ENCODE results near the gene ENTPD1.
"Not testable (repeated sequence)": the region's sequence is repeated elsewhere in the genome, so short reads cannot be mapped to it uniquely, and the experiment has no call there.

The ENTPD1 gene

GRCh38 chr10:95756041-95756761 is at the start of gene ENTPD1:
Gene ENTPD1, plus strand, starts transcription at chr10:95756163. Its CDS starts 77 bp downstream, at chr10:95756240.
- no peak for TF ChIP-seq CTCF (conservative IDR thresholded peaks at IDR 0.05; ENCODE audit: control insufficient read depth, insufficient read depth, low read depth, low read length)
- DNase-seq (ENCODE audit: low read depth), result peak; percentile 8
- H3K4me3 ChIP-seq (ENCODE audit: control insufficient read depth, low read depth, low read length), result no peak within 1 kb of the TSS

- no peak for DNase-seq (ENCODE audit: low read depth)
- no peak overlapping the region for H3K4me3 ChIP-seq (ENCODE audit: control insufficient read depth, low read depth, low read length)
- no peak for TF ChIP-seq CTCF (conservative IDR thresholded peaks at IDR 0.05; ENCODE audit: control insufficient read depth, insufficient read depth, low read depth, low read length)
Measured at GRCh38 chr10:95706573-95706972, 49.4 kb upstream of the ENTPD1 start.

GRCh38 chr10:95706990-95707389 is 49.0 kb upstream of the ENTPD1 start:
- no peak for TF ChIP-seq CTCF (conservative IDR thresholded peaks at IDR 0.05; ENCODE audit: control insufficient read depth, insufficient read depth, low read depth, low read length)
- no peak overlapping the region for H3K4me3 ChIP-seq (ENCODE audit: control insufficient read depth, low read depth, low read length)
- no peak for DNase-seq (ENCODE audit: low read depth)

GRCh38 chr10:95711492-95711891 is 44.5 kb upstream of the ENTPD1 start:
- no peak for DNase-seq (ENCODE audit: low read depth)
- no peak overlapping the region for H3K4me3 ChIP-seq (ENCODE audit: control insufficient read depth, low read depth, low read length)
- no peak for TF ChIP-seq CTCF (conservative IDR thresholded peaks at IDR 0.05; ENCODE audit: control insufficient read depth, insufficient read depth, low read depth, low read length)

GRCh38 chr10:95716466-95716865 is 39.5 kb upstream of the ENTPD1 start:
- H3K4me3 ChIP-seq (ENCODE audit: control insufficient read depth, low read depth, low read length), result no peak overlapping the region
- TF ChIP-seq CTCF (conservative IDR thresholded peaks at IDR 0.05; ENCODE audit: control insufficient read depth, insufficient read depth, low read depth, low read length), result no peak
- no peak for DNase-seq (ENCODE audit: low read depth)

GRCh38 chr10:95716866-95717265 is 39.1 kb upstream of the ENTPD1 start:
- no peak overlapping the region for H3K4me3 ChIP-seq (ENCODE audit: control insufficient read depth, low read depth, low read length)
- DNase-seq (ENCODE audit: low read depth), result no peak
- no peak for TF ChIP-seq CTCF (conservative IDR thresholded peaks at IDR 0.05; ENCODE audit: control insufficient read depth, insufficient read depth, low read depth, low read length)

- H3K4me3 ChIP-seq (ENCODE audit: control insufficient read depth, low read depth, low read length), result not testable (repeated sequence)
Measured at GRCh38 chr10:95720745-95721144, 35.2 kb upstream of the ENTPD1 start.

GRCh38 chr10:95722496-95722895 is 33.5 kb upstream of the ENTPD1 start:
- not testable (repeated sequence) for H3K4me3 ChIP-seq (ENCODE audit: control insufficient read depth, low read depth, low read length); DNase-seq (ENCODE audit: low read depth)

More at GRCh38 chr10:95720745-95721144, 35.2 kb upstream of the ENTPD1 start:
- DNase-seq (ENCODE audit: low read depth), result not testable (repeated sequence)
